K562 (cell line): ENCODE results near the gene MRPL55. TPM values are rescaled to one million over a fixed set of nuclear protein-coding genes. Genes with fewer than 3 reads are reported as not detected.

Source experiments
- ATF7 ChIP-seq: fragments of 450-650 bp; IDR thresholded peaks from 2 replicates; pipeline ENCODE4 v1.7.1; 2014; ENCODE audit warnings: mild to moderate bottlenecking, moderate library complexity
- CEBPB ChIP-seq: fragments of 450-650 bp; IDR thresholded peaks from 2 replicates; pipeline ENCODE4 v1.6.1; 2016; ENCODE audit warnings: missing genetic modification characterization, missing compliant biosample characterization
- ELF4 ChIP-seq: fragments of 450-650 bp; formaldehyde crosslinking; IDR thresholded peaks from 2 replicates; pipeline ENCODE4 v1.4.0; 2022; ENCODE audit warnings: missing genetic modification characterization
- ERF ChIP-seq: fragments of 450-650 bp; formaldehyde crosslinking; IDR thresholded peaks from 2 replicates; pipeline ENCODE4 v1.4.0; 2020; ENCODE audit warnings: mild to moderate bottlenecking, mixed read lengths
- ETV5 ChIP-seq: sonication (generic); formaldehyde crosslinking; IDR thresholded peaks from 2 replicates; pipeline ENCODE4 v1.4.0; 2020; ENCODE audit warnings: low read depth, mild to moderate bottlenecking, missing genetic modification reagents
- POLR2G ChIP-seq: fragments of 200-400 bp; formaldehyde crosslinking; IDR thresholded peaks from 2 replicates; pipeline ENCODE4 v1.6.1; 2017; ENCODE audit warnings: low read depth, mild to moderate bottlenecking, antibody characterized with exemption, low read length, moderate library complexity
- RB1 ChIP-seq: fragments of 450-650 bp; IDR thresholded peaks from 2 replicates; pipeline ENCODE4 v1.6.1; 2017; ENCODE audit warnings: low read depth, mild to moderate bottlenecking
- RUNX1 ChIP-seq: sonication (generic); IDR thresholded peaks from 2 replicates; pipeline ENCODE4 v1.6.1; 2016; ENCODE audit warnings: antibody characterized with exemption, low read depth
- SMARCC2 ChIP-seq: fragments of 450-650 bp; IDR thresholded peaks from 2 replicates; pipeline ENCODE4 v1.6.1; 2017; ENCODE audit warnings: antibody characterized with exemption, moderate library complexity, mild to moderate bottlenecking, low read depth
- SREBF2 ChIP-seq: sonication (generic); formaldehyde crosslinking; IDR thresholded peaks from 2 replicates; pipeline ENCODE4 v1.4.0; 2020; ENCODE audit warnings: mild to moderate bottlenecking, missing genetic modification reagents
- XRCC3 ChIP-seq: fragments of 450-650 bp; IDR thresholded peaks from 2 replicates; pipeline ENCODE4 v1.6.1; 2017; ENCODE audit warnings: mild to moderate bottlenecking, moderate library complexity
- YY1 ChIP-seq, 3 experiments: IDR thresholded peaks; 2 replicates each; pipeline ENCODE4 v1.6.1; 2011; ENCODE audit warnings: low read length in 2 of 3, mild to moderate bottlenecking in 2 of 3, moderate library complexity in 2 of 3, borderline replicate concordance in 1 of 3, control low read depth in 1 of 3, low read depth in 1 of 3; ENCODE audit not compliant: insufficient read depth in 3 of 3, insufficient replicate concordance in 2 of 3, control insufficient read depth in 1 of 3, insufficient read length in 1 of 3; ENCODE audit errors: extremely low read depth in 1 of 3
- ZC3H4 ChIP-seq: sonication (generic); formaldehyde crosslinking; IDR thresholded peaks from 2 replicates; pipeline ENCODE4 v1.9.0; 2021; ENCODE audit warnings: missing genetic modification reagents, borderline replicate concordance
- ZNF311 ChIP-seq: fragments of 250-450 bp; sonication (Bioruptor Pico); IDR thresholded peaks from 2 replicates; pipeline ENCODE4 v1.4.0; 2020; ENCODE audit warnings: mild to moderate bottlenecking, moderate library complexity
- polyA plus RNA-seq, 8 experiments: library from polyadenylated mRNA; depleted of rRNA in 4 of 8; stranded (reverse) in 5 of 8; unstranded in 3 of 8; fragments of >200 nt; fragmentation: Nextera tagmentation in 2 of 8; fragmentation: Illumina TruSeq in 1 of 8; extraction: Ambion mirVana in 2 of 8; extraction: Trizol in 1 of 8; gene quantifications; 2 replicates each; pipeline versions ENCODE4 v1.2.1 to v1.2.3, GENCODE V29; 2011 to 2014; ENCODE audit warnings: inconsistent platforms in 1 of 8, missing spikeins in 1 of 8
- total RNA-seq, 7 experiments: library from RNA; depleted of rRNA in 6 of 7; stranded (reverse); fragments of >200 nt in 6 of 7; fragmentation: Illumina TruSeq in 2 of 7; extraction: Trizol in 2 of 7; gene quantifications; 2 replicates each; pipeline versions ENCODE4 v1.2.1 to v1.2.3, GENCODE V29; 2011 to 2021; ENCODE audit warnings: low replicate concordance in 1 of 7
- TF ChIP-seq, protein P1 (sequence below): fragments of 450-650 bp; IDR thresholded peaks from 2 replicates; pipeline ENCODE4 v1.6.1; 2017; ENCODE audit warnings: antibody characterized with exemption
- TF ChIP-seq, protein P2 (sequence below): fragments of 450-650 bp; formaldehyde crosslinking; IDR thresholded peaks from 2 replicates; pipeline ENCODE4 v1.4.0; 2022; ENCODE audit warnings: missing genetic modification characterization
- TF ChIP-seq, protein P3 (sequence below): fragments of 450-650 bp; IDR thresholded peaks from 2 replicates; pipeline ENCODE4 v1.7.0; 2016; ENCODE audit warnings: borderline replicate concordance
- TF ChIP-seq, protein P4 (sequence below): sonication (generic); formaldehyde crosslinking; IDR thresholded peaks from 2 replicates; pipeline ENCODE4 v1.5.0; 2020; ENCODE audit warnings: missing genetic modification reagents
- TF ChIP-seq, protein P5 (sequence below), 2 experiments: fragments of 200-800 bp in 1 of 2; sonication (Bioruptor generic) in 1 of 2; sonication (generic) in 1 of 2; formaldehyde crosslinking in 1 of 2; IDR thresholded peaks in 1 of 2; conservative IDR thresholded peaks in 1 of 2; 2 replicates each; pipeline versions ENCODE4 v1.5.0 to v1.6.1; 2016 to 2020; ENCODE audit warnings: missing compliant biosample characterization in 1 of 2, missing genetic modification characterization in 1 of 2, missing genetic modification reagents in 1 of 2

MRPL55 gene
- total and polyA plus RNA-seq, 9 of the 15 experiments (the other 6 are each of a cell fraction or from before 2014, with no cell fraction given): 34.9 to 228 (median 81.0) TPM

DNA sequence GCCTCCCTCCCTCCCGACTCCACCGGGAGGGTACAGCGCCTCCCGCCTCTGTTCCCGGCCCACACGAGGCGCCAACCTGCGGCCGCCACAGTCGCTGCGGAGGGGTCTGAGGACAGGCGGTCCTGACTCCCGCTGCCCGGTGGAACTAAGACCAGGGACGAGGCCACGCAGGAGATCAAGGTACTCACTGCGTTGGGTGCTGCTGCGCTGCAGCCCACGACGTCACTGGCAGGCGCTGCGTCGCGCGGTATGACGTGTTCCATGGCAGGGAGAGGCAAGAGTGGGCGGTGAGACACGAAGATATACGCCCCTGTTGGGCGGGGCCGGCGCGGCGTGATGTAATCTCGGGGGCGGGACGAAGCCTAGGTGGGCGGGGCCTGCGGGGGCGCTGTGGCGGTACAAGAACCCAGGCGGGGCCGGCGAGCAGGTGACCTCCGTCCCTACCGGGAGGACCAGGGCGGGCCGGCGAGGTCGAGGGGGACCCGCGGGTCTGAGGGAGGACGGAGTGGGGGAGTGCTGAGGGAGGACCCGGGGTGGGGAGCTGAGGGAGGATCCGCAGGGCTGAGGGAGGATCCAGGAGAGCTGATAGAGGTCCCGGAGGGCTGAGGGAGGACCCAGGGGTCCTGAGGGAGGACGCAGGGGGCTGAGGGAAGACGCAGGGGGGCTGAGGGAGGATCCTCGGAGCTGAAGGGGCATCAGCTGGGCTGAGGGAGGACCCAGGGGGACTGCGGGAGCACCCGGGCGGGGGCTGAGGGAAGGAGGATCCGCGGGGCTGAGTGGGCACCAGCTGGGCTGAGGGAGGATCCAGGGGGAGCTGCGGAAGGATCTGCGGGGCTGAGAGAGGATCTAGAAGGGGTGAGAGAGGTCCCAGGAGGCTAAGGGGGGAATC lies at the start of gene MRPL55 (continued):
- TF ChIP-seq, protein P1, sequence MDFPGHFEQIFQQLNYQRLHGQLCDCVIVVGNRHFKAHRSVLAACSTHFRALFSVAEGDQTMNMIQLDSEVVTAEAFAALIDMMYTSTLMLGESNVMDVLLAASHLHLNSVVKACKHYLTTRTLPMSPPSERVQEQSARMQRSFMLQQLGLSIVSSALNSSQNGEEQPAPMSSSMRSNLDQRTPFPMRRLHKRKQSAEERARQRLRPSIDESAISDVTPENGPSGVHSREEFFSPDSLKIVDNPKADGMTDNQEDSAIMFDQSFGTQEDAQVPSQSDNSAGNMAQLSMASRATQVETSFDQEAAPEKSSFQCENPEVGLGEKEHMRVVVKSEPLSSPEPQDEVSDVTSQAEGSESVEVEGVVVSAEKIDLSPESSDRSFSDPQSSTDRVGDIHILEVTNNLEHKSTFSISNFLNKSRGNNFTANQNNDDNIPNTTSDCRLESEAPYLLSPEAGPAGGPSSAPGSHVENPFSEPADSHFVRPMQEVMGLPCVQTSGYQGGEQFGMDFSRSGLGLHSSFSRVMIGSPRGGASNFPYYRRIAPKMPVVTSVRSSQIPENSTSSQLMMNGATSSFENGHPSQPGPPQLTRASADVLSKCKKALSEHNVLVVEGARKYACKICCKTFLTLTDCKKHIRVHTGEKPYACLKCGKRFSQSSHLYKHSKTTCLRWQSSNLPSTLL: no peak
- TF ChIP-seq ERF (CRISPR knock-in tag) (no peak), ETV5 (CRISPR knock-in tag) (no peak), RB1 (peak; percentile 57), XRCC3 (no peak), RUNX1 (no peak), CEBPB (peak; percentile 87), YY1 (IDR thresholded peaks at IDR 0.05; ENCODE audit: borderline replicate concordance in 1 of 3, control insufficient read depth in 1 of 3, extremely low read depth in 1 of 3, insufficient read depth in 3 of 3, insufficient read length in 1 of 3, insufficient replicate concordance in 2 of 3, low read depth in 1 of 3, low read length in 2 of 3) (peak in 2 of 3 experiments; percentile 52 to 69), POLR2G (peak; percentile 97), ATF7 (peak; percentile 97), SMARCC2 (no peak), ELF4 (CRISPR knock-in tag) (no peak; the same call in 1 of the 2 replicates), ZC3H4 (CRISPR knock-in tag) (no peak; the same call in 1 of the 2 replicates), SREBF2 (0 out of 2 replicates have a peak, but pooled peaks have one; percentile 62), ZNF311 (CRISPR knock-in tag) (no peak)
- TF ChIP-seq, protein P2, sequence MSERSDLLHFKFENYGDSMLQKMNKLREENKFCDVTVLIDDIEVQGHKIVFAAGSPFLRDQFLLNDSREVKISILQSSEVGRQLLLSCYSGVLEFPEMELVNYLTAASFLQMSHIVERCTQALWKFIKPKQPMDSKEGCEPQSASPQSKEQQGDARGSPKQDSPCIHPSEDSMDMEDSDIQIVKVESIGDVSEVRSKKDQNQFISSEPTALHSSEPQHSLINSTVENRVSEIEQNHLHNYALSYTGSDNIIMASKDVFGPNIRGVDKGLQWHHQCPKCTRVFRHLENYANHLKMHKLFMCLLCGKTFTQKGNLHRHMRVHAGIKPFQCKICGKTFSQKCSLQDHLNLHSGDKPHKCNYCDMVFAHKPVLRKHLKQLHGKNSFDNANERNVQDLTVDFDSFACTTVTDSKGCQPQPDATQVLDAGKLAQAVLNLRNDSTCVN (CRISPR knock-in tag): 0 out of 2 replicates have a peak, but pooled peaks have one; percentile 34
- TF ChIP-seq, protein P3, sequence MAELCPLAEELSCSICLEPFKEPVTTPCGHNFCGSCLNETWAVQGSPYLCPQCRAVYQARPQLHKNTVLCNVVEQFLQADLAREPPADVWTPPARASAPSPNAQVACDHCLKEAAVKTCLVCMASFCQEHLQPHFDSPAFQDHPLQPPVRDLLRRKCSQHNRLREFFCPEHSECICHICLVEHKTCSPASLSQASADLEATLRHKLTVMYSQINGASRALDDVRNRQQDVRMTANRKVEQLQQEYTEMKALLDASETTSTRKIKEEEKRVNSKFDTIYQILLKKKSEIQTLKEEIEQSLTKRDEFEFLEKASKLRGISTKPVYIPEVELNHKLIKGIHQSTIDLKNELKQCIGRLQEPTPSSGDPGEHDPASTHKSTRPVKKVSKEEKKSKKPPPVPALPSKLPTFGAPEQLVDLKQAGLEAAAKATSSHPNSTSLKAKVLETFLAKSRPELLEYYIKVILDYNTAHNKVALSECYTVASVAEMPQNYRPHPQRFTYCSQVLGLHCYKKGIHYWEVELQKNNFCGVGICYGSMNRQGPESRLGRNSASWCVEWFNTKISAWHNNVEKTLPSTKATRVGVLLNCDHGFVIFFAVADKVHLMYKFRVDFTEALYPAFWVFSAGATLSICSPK: no peak
- TF ChIP-seq, protein P4, sequence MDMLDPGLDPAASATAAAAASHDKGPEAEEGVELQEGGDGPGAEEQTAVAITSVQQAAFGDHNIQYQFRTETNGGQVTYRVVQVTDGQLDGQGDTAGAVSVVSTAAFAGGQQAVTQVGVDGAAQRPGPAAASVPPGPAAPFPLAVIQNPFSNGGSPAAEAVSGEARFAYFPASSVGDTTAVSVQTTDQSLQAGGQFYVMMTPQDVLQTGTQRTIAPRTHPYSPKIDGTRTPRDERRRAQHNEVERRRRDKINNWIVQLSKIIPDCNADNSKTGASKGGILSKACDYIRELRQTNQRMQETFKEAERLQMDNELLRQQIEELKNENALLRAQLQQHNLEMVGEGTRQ: no peak; the same call in 1 of the 2 replicates
- TF ChIP-seq, protein P5, sequence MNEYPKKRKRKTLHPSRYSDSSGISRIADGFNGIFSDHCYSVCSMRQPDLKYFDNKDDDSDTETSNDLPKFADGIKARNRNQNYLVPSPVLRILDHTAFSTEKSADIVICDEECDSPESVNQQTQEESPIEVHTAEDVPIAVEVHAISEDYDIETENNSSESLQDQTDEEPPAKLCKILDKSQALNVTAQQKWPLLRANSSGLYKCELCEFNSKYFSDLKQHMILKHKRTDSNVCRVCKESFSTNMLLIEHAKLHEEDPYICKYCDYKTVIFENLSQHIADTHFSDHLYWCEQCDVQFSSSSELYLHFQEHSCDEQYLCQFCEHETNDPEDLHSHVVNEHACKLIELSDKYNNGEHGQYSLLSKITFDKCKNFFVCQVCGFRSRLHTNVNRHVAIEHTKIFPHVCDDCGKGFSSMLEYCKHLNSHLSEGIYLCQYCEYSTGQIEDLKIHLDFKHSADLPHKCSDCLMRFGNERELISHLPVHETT (CRISPR knock-in tag; conservative IDR thresholded peaks at IDR 0.05 in 1 of 2, IDR thresholded peaks at IDR 0.05 in 1 of 2): peak in 1 of 2 experiments; percentile 86; a peak in 2 of 4 replicates
